GM19324 (cell line): Measurements from ENCODE around the gene THOP1.
"Not testable (repeated sequence)": the region's sequence is repeated elsewhere in the genome, so short reads cannot be mapped to it uniquely, and the experiment has no call there.

Experiments
- ATAC-seq: cut with Tn5 transposase; IDR thresholded peaks from one replicate; pipeline ENCODE4 v1.9.1; 2021; ENCODE audit warnings: mild to moderate bottlenecking, moderate library complexity; ENCODE audit not compliant: unreplicated experiment, low FRiP score

The THOP1 gene

DNA sequence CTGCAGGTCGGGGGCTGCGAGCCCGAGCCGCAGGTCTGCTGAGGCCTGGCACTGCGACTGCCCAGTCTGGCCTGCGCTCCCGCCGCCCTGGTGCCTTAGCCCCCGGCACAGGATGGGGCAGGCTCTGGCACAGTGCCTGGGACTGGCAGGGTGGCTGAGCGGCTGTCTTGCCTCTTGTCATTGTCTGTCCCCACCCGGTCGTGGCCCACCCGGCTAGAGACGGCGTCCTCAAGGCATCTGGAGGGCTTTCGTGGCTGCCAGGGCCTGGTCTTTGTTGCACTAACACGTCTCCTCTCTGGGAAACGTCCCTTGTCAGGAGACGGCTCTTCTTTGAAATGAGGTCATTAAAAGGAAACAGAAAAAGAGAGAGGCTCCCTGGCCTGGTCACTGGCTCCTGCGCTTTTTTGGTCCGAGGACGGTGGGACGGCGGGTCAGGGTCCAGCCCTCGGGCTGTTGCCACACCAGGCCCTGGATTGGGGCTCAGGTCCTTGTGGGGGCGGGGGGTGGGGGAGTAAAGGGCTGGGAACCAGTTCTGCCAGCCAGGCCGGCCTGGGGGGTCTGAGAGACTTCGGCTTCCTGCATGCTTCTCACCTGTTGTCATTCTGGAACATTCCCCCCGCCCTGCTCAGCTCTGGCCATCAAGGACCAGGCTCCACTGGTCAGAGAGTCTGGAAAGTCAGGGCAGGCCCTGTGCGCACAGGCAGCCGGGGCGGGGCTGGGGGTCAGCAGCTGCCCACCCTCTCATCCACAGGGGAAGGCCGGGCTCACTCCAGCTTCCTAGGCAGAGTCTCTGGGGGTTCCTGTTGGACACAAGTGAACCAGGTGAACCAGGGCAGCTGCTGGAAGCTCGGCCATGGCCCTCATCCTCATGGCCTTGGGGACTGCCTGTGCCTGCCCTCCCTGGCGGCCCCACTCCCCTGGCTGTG lies 28.2 kb downstream of the THOP1 start:
- ATAC-seq = no peak

DNA sequence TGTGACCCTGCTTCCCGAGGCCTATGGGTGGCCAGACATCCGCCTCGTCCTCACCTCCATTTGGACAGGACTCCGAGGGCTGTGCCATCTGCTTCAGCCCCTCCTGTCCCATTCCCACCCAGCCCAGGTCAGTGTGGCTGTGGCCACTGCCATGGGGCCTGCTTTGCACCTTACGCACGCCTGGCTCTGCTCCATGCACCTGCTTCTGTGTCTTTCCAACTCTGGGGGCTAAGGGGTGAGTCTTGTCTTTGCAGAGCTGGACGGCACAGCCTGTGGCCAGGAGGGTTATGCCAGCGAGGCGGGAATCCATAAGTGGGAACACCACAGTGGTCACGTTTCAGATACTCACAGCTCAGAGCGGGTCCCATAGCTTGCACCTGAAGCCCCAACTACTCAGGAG lies 29.1 kb downstream of the THOP1 start:
- no peak for ATAC-seq

DNA sequence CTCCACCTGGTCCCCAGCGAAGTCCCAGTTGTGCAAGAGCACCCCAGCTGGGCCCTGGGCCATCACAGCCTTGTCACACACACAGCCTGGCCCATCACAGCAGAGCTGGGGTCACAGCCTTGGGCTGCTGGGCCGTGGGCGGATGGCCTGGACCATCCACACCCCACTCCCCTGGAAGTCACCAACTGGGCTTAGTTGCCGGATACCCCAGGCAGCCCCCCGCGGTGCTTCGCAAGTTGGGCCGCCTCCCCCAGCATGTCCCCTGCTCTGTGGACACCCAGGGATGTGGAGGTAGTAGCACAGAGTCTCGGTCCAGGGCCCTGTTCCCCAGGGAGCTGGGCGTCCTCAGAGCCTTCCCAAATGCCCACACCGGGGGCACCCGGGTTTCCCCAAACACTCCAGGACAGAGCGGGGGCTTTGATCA lies 29.9 kb downstream of the THOP1 start:
- ATAC-seq = no peak

DNA sequence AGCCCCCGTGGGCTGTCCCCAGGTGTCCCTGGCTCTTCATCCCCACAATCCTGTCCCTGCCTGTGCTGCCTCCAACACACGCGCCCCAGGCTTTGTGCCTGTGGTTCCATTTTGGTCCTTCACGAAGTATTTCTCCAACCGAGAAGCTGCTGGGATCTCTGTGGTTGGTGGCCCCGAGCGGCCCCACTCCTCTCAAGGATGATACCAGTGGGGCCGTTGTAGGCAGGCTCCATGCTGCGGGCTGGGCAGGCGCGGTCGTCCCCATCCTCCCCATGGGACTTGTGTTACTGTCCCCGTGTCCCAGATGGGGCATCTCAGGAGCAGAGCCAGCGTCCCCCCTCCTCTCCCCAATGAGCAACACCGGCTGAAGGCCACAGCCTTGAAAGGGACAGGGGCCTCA lies 30.6 kb downstream of the THOP1 start:
- ATAC-seq = no peak

DNA sequence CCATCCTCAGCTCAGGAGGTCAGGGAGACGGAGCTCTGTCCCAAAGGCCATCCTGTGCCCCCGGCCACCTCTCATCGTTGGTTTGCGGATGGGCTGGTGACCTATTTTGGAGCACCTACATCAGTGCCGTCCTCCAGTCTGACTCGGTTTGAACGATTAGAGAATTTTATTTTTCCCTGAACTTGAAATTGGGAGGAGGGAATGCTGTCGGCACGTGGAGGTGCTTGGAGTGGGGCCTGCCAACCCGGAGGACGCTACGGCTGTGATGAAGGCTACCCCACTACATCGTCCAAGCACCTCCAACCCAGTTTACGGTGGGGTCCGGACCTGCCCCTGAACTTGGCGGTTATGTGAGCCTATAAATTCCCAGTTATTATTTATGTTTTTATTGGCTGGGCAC lies 31.3 kb downstream of the THOP1 start:
- no peak for ATAC-seq

DNA sequence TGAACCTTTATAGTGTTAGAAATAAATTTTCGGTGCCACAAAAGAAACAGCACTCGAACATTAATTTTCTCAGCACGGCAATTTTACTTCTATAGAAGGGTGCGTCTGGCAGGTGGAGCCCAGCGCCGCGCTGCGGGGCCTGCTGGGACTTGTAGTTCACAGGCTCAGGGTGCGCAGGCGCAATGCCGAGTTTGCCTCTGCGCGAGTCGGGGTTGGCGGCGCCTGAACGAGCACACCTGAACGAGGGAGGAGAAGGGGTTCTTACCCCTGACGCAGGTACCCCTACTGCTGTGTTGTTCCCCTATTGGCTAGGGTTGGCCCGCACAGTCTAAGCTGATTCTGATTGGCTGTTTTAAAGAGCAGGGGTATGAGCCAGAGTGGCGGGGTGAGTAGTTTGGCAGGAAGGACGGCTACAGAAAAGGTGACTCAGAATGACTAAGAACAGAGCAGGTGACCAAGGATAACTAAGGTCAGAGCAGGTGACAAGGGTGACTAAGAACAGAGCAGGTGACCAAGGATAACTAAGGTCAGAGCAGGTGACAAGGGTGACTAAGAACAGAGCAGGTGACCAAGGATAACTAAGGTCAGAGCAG lies 32.0 kb downstream of the THOP1 start:
- ATAC-seq = not testable (repeated sequence)

DNA sequence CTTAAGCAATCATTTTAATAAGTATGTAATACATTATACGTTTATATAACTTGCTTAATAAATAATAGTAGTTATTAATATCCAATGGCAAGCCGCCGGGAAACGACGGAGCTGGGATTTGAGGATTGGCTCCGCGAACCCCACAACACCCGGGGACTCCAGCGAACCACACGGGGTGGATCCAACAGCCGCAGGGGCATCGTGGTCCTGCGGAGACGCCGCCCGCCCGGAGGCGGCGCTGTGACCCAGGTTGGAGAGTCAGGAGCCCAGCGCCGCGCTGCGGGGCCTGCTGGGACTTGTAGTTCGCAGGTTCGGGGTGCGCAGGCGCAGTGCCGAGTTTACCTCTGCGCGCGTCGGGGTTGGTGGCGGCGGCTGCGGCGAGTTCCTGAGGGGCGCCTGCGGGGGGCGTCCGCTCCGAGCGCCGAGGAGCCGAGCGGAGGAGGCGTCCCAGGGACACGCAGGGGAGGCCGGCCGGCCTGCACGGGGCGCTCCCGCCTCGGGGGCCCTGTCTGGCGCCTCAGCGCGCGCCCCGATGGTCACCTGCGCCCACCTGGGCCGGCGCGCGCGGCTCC lies 34.3 kb downstream of the THOP1 start, which contains the start of gene ZNF554:
Gene ZNF554, plus strand, starts transcription at position 329 of the 572 bp plus-strand sequence. Its CDS starts 204 bp downstream, at position 533.
- peak; percentile 95 for ATAC-seq

DNA sequence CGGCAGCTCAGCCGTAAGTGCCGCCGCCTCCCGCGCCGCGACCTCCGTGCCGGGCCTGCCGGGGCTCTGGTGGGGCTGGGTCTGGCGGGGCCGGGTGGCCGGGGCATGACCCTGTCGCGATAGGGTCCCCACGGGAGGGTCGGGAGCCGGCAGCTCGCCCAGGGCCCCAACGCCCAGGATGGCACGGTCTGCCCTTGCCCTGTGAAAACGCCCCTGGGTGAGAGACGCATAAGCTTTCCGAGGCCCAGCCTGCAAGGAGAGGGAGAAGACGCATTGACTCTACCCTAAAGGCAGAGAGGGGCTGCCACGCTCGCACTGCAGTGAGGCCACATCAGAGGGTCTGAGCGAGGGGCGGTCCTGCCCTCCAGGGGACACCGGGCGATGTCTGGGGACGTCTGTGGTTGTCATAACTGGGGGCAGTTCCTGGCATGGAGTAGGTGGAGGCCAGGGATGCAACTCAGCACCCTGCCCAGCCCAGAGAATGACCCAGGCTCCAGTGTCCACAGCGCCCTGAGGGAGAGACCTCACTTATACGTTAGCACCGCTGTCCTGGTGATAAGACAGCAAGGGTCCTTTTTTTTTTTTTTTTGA lies 34.9 kb downstream of the THOP1 start:
- ATAC-seq = no peak

DNA sequence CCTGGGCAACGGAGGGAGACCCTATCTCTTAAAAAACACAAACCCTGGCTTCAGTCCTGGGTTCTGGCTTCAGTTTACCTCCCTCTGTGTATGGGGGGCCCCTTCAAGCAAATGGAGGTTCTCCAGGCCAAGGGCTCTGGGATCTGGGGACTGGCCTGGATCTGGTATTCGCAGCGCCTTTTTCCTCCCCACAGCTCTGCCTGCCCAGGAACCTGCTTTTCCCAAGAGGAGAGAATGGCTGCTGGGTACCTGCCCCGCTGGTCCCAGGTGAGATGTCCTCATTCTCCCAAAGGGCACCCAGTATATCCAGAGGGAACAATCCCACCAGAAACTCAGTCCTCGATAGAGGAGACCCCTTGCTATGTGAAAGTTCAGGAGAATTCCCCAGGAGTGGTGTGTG lies 37.5 kb downstream of the THOP1 start:
- ATAC-seq = no peak

DNA sequence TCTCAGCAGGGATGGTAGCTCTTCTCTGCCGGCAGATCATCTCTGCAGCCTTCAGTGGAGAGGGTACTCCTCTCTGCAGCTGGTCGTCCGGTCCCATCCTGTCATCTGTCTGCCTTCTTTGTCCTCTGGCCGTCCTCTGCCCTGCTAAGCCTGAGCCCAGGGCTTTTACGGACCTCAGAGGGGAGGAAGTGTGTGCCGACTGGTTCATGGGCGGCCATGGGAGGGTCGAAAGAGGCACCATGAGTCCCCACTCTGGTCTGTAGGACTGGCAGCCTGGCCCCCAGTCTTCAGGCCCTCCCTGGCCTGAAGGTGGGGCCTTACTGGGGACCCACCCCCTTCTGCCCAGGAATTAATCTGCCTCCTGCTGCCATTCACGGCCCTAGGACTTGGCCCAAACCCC lies 38.3 kb downstream of the THOP1 start:
- ATAC-seq = no peak

DNA sequence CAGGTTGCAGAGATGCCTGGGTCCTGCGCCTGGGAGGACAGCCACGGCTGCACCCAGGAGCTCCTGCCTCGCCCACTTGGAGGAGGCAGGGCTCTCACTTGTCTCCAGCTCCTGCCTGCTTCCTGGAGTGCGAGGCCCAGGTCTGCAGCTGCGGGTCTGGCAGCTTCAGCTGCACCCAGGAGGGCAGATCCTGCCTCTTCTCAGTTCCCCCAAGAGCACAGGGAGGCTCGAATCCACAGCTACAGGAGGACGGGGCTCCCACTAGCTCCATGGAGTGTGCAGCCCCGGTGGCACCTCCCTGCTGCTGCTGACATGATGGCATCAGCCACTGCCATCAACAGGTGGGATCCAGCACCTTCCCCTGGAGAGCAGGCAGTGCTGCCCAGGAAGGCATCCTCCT lies 38.8 kb downstream of the THOP1 start:
- ATAC-seq = no peak

DNA sequence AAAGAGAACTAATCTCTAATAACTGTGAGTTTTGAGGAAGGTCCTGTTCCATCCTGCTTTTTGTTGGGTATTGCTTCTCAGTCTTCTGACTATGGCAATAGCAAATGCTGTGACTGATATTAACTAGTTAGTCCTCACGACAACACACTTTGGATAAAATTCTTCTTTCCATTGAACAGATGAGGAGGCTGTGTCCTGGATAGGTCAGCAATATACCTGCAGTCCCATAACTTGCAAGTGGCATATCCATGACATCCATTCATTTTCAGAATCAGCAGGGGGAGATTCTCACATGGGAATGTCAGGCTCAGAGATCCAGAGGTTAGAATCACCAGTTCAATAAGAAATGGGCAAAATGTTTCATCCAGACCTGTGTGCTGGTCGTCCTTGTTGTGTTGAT lies 41.7 kb downstream of the THOP1 start:
- no peak for ATAC-seq

DNA sequence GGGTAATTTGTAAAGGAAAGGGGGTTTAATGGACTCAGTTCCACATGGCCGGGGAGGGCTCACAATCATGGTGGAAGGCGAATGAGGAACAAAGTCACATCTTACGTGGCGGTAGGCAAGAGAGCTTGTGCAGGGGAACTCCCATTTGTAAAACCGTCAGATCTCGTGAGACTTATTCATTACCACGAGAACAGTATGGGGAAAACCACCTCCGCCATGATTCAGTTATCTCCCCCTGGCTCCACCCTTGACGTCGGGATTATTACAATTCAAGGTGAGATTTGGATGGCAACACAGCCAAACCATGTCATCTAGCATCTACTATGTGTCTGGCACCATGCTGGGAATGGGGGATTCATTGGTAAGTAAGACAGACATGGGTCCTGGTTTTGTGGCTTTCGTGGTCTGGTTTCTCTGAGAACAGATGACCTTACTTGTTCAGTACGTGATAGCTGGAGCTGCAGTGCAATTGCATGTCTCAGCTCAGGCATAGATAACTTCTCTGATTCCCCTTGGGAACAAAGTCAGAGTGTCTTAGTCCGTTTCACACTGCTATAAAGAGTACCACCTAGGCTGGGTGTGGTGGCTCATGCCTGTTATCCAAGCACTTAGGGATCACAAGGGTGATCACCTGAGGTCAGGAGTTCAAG lies 42.7 kb downstream of the THOP1 start:
- ATAC-seq = no peak

DNA sequence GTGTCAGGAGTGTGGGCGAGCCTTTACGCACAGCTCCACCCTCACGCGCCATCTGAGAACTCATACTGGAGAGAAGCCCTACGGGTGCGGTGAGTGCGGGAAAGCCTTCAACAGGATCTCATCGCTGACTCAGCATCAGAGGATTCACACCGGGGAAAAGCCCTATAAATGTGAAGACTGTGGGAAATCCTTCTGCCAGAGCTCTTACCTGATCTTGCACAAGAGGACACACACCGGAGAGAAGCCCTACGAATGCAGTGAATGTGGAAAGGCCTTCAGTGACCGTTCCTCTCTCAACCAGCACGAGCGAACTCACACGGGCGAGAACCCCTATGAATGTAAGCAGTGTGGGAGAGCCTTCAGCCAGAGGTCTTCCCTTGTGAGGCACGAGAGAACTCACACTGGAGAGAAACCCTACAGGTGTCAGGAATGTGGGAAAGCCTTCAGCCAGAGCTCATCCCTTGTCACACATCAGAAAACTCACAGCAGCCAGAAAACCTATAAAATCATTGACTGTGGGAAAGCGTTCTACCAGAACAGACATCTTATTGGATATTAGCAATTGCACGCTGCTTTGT lies 49.1 kb downstream of the THOP1 start:
- ATAC-seq = no peak

DNA sequence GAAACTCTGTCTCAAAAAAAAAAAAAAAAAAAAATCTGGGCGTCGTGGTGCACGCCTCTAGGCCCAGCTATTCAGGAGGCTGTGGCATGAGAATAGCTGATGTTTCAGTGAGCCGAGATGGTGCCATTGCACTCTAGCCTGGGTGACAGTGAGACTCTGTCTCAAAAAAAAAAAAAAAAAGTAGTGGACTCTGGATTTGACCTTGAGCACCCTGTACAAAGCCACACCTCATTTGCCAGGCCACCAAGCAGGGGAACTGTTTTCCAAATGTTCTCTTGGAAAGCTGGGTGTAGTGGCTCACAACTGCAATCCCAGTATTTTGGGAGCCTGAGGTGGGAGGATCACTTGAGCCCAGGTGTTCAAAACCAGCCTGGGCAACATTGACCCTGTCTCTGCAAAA lies 52.1 kb downstream of the THOP1 start:
- no peak for ATAC-seq

DNA sequence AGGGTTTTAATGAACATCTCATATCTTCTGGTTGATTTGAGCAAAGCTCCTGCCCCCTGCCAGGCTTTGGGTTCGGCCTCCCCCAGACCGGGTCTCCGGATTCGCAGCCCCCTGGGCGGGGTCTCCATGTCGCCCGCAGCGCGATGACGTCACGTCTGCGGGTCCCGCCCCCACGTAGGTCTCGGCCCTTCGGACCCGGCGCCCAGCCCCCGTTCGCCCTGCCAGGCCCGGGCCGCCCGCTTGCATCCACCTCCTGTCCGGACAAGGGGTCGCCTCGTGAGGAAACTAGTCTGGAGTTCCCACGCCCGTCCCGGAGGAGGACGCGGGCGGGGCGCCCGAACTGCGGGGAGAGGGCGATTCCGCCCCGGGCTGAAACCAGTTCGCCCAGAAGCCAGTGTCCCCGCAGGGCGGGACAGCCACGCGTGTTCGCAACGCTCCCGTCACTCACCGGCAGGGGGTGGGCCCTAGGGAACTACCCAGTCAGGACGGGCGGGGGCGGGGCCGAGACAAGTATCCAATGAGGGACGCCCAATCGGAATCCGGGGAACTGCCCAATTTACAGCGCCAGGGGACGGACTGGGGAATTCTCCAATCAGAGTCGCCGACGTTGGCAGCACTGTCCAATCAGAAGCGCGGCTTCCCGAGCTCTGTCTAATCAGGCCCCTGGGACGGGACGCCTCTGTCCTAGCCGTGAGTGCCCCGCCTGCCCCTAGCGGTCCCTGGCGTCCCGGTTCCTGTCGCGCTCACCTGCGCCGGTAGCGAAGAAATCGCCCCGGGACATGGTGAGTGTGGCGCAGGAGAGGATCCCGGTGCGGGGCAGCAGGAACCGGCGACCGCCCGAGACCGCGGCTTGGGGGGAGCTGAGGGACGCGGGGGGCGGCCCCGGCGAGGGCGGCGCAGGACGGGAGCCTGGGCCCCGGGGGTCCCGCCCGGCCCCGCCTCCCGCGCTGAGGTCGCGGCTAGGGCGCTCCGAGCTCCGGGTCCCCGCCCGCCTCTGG lies 55.8 kb downstream of the THOP1 start, which contains the start of gene ZNF555:
Gene ZNF555, plus strand, starts transcription at position 682 of the 998 bp plus-strand sequence. Its CDS starts 98 bp downstream, at position 780.
- peak; percentile 88 for ATAC-seq

DNA sequence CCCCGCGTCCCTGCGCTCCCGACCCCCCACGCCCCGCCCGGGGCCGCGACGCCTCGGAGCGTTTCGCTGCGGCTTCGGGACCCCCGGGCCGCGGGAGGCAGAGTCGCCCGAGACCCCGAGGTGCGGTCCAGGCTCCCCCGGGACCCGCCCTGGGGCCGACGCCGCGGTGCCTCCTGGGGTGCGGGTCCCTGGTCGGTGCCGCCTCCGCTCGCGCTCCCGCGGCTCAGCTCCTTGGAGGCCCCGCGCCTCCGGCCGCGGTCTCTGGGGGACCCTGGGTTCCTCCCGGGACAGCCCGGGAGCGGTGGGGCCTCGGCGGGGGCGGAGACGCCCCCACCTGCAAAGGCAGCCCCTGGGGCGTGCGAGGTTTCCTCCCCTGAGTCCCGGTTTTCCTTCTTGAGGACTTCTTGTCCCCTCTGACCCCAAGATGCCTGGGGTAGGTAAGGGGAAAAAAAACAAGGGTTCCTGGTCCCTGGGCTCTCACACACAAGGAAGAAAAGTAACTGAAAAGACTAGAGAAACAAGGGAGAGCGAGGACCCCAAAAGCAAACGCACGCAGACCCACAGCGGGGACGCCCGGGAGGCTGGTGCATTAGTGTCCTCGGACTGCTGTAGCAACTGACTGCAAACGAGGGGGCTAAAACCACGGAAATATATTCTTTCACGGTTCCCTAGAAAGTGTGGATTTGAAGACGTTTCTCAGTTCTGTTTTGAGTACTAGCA lies 56.7 kb downstream of the THOP1 start:
- ATAC-seq = peak; percentile 20

DNA sequence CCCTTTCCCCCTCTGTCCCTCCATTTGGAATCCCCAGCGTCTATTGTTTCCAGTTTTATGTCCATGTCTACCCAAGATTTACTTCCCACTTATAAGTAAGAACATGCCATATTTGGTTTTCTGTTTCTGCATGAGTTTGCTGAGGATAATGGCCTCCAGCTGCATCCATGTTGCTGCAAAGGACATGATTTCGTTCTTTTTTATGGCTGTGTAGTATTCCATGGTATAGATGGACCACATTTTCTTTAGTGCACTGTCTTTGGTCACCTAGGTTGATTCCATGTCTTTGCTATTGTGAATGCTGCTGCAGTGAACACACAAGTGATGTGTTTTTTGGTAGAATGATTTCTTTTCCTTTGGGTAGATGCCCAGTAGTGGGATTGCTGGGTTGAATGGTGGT lies 59.8 kb downstream of the THOP1 start:
- ATAC-seq = no peak
